Measurements from ENCODE around the gene ST3GAL3.

DNA sequence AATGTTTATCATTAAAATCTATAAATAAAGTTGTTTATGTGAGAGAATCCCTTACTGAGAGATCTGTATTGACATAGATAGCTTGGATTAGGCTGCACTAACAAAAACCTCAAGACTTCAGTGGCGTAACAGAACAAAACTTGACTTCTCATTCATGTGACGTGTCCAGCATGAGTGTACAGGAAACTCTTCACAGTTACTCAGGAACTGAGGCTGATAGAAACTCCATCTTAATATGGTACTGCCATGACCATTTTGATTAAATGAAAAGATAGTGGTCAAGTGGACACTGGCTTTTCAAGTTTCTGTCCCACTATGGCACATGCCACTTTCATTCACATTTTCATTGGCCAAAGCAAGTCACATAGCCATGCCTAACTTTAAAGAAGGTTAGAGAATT is 3.7 kb downstream of the ST3GAL3 start:
- TF ChIP-seq, protein P1, sequence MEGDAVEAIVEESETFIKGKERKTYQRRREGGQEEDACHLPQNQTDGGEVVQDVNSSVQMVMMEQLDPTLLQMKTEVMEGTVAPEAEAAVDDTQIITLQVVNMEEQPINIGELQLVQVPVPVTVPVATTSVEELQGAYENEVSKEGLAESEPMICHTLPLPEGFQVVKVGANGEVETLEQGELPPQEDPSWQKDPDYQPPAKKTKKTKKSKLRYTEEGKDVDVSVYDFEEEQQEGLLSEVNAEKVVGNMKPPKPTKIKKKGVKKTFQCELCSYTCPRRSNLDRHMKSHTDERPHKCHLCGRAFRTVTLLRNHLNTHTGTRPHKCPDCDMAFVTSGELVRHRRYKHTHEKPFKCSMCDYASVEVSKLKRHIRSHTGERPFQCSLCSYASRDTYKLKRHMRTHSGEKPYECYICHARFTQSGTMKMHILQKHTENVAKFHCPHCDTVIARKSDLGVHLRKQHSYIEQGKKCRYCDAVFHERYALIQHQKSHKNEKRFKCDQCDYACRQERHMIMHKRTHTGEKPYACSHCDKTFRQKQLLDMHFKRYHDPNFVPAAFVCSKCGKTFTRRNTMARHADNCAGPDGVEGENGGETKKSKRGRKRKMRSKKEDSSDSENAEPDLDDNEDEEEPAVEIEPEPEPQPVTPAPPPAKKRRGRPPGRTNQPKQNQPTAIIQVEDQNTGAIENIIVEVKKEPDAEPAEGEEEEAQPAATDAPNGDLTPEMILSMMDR (IDR thresholded peaks at IDR 0.05) = no peak
- TF ChIP-seq POLR2A (IDR thresholded peaks at IDR 0.05) = no peak

Data from breast epithelium (tissue), 3 donors.